CD4-positive, alpha-beta T cell (primary cell): ENCODE data around the gene ROCK2. TPM values are rescaled to one million over a fixed set of nuclear protein-coding genes. Genes with fewer than 3 reads are reported as not detected.

Experiments
- ATAC-seq: fragments of 200-7000 bp; cut with Tn5 transposase; one replicate; pipeline ENCODE4 v1.10.0; 2022; ENCODE audit warnings: mild to moderate bottlenecking; ENCODE audit not compliant: poor library complexity
- CTCF ChIA-PET: fragments of 350-600 bp; sonication (Branson Sonifier 250); formaldehyde crosslinking; loops from one replicate; lab custom pipeline; 2021; ENCODE audit warnings: antibody characterized with exemption, inconsistent platforms; lab: Charles Lee
- POLR2A ChIA-PET: fragments of 350-600 bp; sonication (Branson Sonifier 250); formaldehyde crosslinking; loops from one replicate; lab custom pipeline; 2021; ENCODE audit warnings: antibody characterized with exemption, inconsistent platforms; lab: Charles Lee
- DNase-seq, 14 experiments: peaks; one replicate each; pipeline ENCODE4 v3.0.0-alpha.2; 2013 to 2020; ENCODE audit warnings: mixed read lengths in 2 of 14
- H3K27ac ChIP-seq, 2 donors: one replicate each; pipeline versions ENCODE4 v1.5.1 to v1.7.0; 2013; ENCODE audit warnings: low read length in 2 of 2, low read depth in 1 of 2, mild to moderate bottlenecking in 1 of 2
- H3K27me3 ChIP-seq, 2 experiments: 1 replicate in 1 of 2; 2 replicates in 1 of 2; pipeline versions ENCODE4 v1.6.1 to v1.7.0; 2013; ENCODE audit warnings: low read length in 2 of 2, control low read depth in 1 of 2, mild to moderate bottlenecking in 1 of 2, moderate library complexity in 1 of 2; ENCODE audit not compliant: insufficient read depth in 2 of 2, control insufficient read depth in 1 of 2
- H3K36me3 ChIP-seq: one replicate; pipeline ENCODE4 v1.6.1; 2013; ENCODE audit warnings: low read length, control low read depth; ENCODE audit not compliant: insufficient read depth
- H3K4me1 ChIP-seq: one replicate; pipeline ENCODE4 v1.6.1; 2013; ENCODE audit warnings: low read length, control low read depth; ENCODE audit not compliant: insufficient read depth
- H3K4me3 ChIP-seq: one replicate; pipeline ENCODE4 v1.5.1; 2013; ENCODE audit warnings: mild to moderate bottlenecking, low read length, moderate library complexity
- H3K9me3 ChIP-seq, 2 experiments: 1 replicate in 1 of 2; 2 replicates in 1 of 2; pipeline versions ENCODE4 v1.6.1 to v1.7.0; 2013; ENCODE audit warnings: low read length in 2 of 2, mild to moderate bottlenecking in 2 of 2, control low read depth in 1 of 2, moderate library complexity in 1 of 2; ENCODE audit not compliant: control insufficient read depth in 1 of 2, insufficient read depth in 1 of 2
- H3K27ac Mint-ChIP-seq: one replicate; pipeline ENCODE4 v1.8.0; 2020; ENCODE audit warnings: mixed read lengths
- H3K27me3 Mint-ChIP-seq: one replicate; pipeline ENCODE4 v1.8.0; 2021; ENCODE audit warnings: mixed read lengths
- H3K36me3 Mint-ChIP-seq: one replicate; pipeline ENCODE4 v1.8.0; 2021; ENCODE audit warnings: low read depth, mixed read lengths
- H3K4me1 Mint-ChIP-seq: one replicate; pipeline ENCODE4 v1.8.0; 2021; ENCODE audit warnings: low read depth, mixed read lengths
- H3K4me3 Mint-ChIP-seq: one replicate; pipeline ENCODE4 v1.8.0; 2020; ENCODE audit warnings: mild to moderate bottlenecking, mixed read lengths
- H3K9me3 Mint-ChIP-seq: one replicate; pipeline ENCODE4 v1.8.0; 2020; ENCODE audit warnings: mixed read lengths
- intact Hi-C, 2 experiments: fragments of 100-400 bp; cut with DNase I in 1 of 2; cut with micrococcal nuclease in 1 of 2; formaldehyde crosslinking; loops; one replicate each; pipeline versions ENCODE4 v1.15.1 to v1.9.0; 2023 to 2025; cut with DNase I, micrococcal nuclease
- total RNA-seq, 174 experiments: library from RNA in 2 of 174; stranded (reverse) in 2 of 174; gene quantifications; one replicate each; pipeline ENCODE4 v1.2.3 and lab custom pipeline; 2021 to 2026
- TF ChIP-seq, protein P1 (sequence below): fragments of 200-600 bp; IDR thresholded peaks from one replicate; pipeline ENCODE4 v1.8.0; 2022; ENCODE audit warnings: antibody characterized with exemption, mild to moderate bottlenecking

The ROCK2 gene
- total RNA-seq, 2 experiments from 2014 or later, result 6.9 to 9.4 TPM

DNA sequence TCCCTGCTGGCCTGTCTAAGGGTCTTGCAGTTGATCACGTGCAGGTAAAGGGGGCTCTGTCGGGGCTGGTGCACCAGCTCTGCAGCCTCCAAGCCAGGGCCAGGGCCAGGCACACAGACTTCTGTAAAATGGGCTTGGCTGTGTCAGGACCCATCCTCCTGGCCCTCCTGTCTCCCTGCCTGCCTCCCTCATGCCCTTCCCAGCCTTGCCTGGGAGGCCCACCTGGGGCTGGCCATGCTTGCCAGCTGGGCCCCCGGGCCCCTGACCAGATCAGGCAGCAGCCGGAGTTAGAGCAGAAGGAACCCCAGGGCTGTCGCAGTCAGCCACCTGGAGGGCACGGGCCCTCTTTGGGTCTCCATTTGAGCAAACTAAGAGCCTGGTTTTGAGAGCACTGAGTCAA lies 187.1 kb downstream of the ROCK2 start:
- Histone ChIP-seq H3K9me3 (no peaks in the 10 kb centered on the region), H3K4me3 (no peak overlapping the region), H3K4me1 (peaks cover 50% of the 10 kb centered on the region), H3K27me3 (no peaks in the 10 kb centered on the region), H3K27ac (no peak overlapping the region), H3K36me3 (peaks cover under 1% of the 10 kb centered on the region)
- Mint-ChIP-seq H3K27me3 (no peaks in the 10 kb centered on the region), H3K4me1 (peaks cover 37% of the 10 kb centered on the region), H3K9me3 (no peaks in the 10 kb centered on the region), H3K27ac (no peak overlapping the region), H3K4me3 (peak overlapping the region; percentile 81), H3K36me3 (no peaks in the 10 kb centered on the region)
- ATAC-seq (no peak), DNase-seq (no peak)
- TF ChIP-seq, protein P1, sequence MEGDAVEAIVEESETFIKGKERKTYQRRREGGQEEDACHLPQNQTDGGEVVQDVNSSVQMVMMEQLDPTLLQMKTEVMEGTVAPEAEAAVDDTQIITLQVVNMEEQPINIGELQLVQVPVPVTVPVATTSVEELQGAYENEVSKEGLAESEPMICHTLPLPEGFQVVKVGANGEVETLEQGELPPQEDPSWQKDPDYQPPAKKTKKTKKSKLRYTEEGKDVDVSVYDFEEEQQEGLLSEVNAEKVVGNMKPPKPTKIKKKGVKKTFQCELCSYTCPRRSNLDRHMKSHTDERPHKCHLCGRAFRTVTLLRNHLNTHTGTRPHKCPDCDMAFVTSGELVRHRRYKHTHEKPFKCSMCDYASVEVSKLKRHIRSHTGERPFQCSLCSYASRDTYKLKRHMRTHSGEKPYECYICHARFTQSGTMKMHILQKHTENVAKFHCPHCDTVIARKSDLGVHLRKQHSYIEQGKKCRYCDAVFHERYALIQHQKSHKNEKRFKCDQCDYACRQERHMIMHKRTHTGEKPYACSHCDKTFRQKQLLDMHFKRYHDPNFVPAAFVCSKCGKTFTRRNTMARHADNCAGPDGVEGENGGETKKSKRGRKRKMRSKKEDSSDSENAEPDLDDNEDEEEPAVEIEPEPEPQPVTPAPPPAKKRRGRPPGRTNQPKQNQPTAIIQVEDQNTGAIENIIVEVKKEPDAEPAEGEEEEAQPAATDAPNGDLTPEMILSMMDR, result no peak
- POLR2A ChIA-PET, result no interaction called here
- intact Hi-C loops, result loop anchor here (5.0 to 10.0 kb wide), 4 partner anchors 188 to 618 kb away; partner anchors contain the start of genes LPIN1 (in 1 of the 2), NOL10 (in 1 of the 2) and ROCK2 (in 1 of the 2)
- CTCF ChIA-PET, result interaction anchor here (1.0 kb wide), 1 partner anchor 25 kb away, joined by 3 read pairs; a partner anchor contains a TSS

DNA sequence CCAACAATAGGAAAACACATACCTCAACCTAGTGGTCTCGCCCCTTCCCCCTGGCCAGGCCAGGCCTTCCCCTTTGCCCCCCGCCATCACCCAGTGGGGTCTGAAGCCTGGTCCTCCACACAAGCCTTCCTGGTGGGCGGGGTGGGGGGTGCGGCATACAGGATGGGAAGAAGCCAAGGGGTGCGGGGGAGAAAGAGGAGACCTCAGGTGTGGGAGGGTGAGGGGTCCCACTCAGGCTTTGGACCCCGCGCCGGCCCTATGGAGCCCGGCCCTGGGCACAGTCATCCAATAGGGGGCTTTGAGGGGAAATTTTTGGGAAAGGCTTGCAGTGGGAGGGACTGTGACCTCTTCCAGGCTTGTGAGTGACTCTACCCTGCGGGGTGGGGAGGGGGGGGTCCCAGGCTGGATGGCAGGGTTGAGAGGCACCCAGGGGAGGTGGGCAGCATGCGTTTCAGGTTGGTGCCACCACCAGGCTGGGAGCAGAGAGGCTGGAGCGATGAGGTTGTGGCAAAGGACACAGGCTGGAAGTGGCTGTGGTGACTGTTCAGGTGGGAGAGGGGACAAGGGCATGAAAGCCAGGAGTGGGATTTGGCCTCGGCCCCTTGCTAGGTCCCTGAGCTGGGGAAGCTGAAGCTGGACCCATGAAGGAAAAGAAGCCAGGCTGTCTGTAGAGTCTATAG lies 187.9 kb downstream of the ROCK2 start:
- CTCF ChIA-PET, result interaction anchor here (1.0 to 1.2 kb wide), 2 partner anchors 24 kb away, joined by 3 to 7 read pairs; a partner anchor contains a TSS
- H3K9me3 Mint-ChIP-seq, result no peaks in the 10 kb centered on the region
- POLR2A ChIA-PET, result interaction anchor here (1.1 to 3.5 kb wide), 2 partner anchors 25 to 347 kb away, joined by 3 to 64 read pairs; a partner anchor contains a TSS
- peak overlapping the region; percentile 81 for H3K4me3 Mint-ChIP-seq
- no peak for ATAC-seq
- H3K27ac ChIP-seq, result no peak overlapping the region
- peak overlapping the region; percentile 74 for H3K4me3 ChIP-seq
- peaks cover 47% of the 10 kb centered on the region for H3K4me1 ChIP-seq
- H3K36me3 Mint-ChIP-seq, result no peaks in the 10 kb centered on the region
- no peak overlapping the region for H3K27ac Mint-ChIP-seq
- no peaks in the 10 kb centered on the region for H3K27me3 ChIP-seq
- no peaks in the 10 kb centered on the region for H3K27me3 Mint-ChIP-seq
- H3K36me3 ChIP-seq, result no peaks in the 10 kb centered on the region
- peaks cover 37% of the 10 kb centered on the region for H3K4me1 Mint-ChIP-seq
- TF ChIP-seq, protein P1, result no peak
- DNase-seq, result peak in 1 of 14 experiments; percentile 41
- H3K9me3 ChIP-seq, result no peaks in the 10 kb centered on the region
- intact Hi-C loops, result loop anchor here (5.0 to 10.0 kb wide), 4 partner anchors 188 to 618 kb away; partner anchors contain the start of genes LPIN1 (in 1 of the 2), NOL10 (in 1 of the 2) and ROCK2 (in 1 of the 2)

DNA sequence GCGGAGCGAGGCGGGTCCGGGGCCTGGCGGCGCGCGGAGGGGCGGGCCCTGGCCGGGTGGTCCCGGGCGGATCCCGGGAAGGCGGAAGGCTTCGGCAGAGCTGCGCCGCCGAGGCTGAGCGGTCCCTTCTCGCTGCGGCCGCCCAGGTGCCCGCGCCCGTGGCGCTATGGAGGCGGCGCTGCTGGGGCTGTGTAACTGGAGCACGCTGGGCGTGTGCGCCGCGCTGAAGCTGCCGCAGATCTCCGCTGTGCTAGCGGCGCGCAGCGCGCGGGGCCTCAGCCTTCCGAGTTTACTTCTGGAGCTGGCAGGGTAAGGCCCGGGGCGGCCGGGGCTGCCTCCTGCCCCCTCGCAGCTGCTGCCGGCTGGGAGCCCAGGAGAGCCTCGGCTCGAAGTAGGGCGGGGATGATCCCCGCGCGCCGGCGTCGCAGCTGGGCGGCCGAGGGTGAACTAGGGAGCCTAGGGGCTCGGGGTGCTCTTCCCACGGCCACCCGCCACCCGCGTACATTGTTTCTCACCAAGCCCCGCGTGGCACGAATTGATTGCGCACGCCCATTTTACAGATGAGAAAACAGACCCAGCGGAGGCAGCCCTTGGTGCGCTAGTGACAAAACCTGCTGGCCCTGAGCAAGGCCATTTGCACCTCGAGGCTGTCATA lies 188.9 kb downstream of the ROCK2 start, which contains the start of gene SLC66A3:
SLC66A3 (plus strand) TSS at position 87 of the 655 bp plus-strand sequence; CDS start at position 167, 80 bp downstream.
- Mint-ChIP-seq H3K9me3 (no peaks in the 10 kb centered on the region), H3K36me3 (no peaks in the 10 kb centered on the region), H3K27me3 (no peaks in the 10 kb centered on the region), H3K4me3 (peak within 1 kb of the TSS; percentile 92), H3K27ac (peak within 1 kb of the TSS; percentile 90), H3K4me1 (peaks cover 29% of the 10 kb centered on the region)
- Histone ChIP-seq H3K4me1 (peaks cover 37% of the 10 kb centered on the region), H3K27ac (peak within 1 kb of the TSS; percentile 74 to 78), H3K36me3 (no peaks in the 10 kb centered on the region), H3K27me3 (no peaks in the 10 kb centered on the region), H3K9me3 (no peaks in the 10 kb centered on the region), H3K4me3 (peak within 1 kb of the TSS; percentile 74)
- intact Hi-C loops, result loop anchor here (1.0 to 10.0 kb wide), 6 partner anchors 23 to 619 kb away; partner anchors contain the start of genes LPIN1 (in 1 of the 2), NOL10 (in 1 of the 2) and ROCK2 (in 1 of the 2)
- POLR2A ChIA-PET, result interaction anchor here (0.6 to 3.5 kb wide), 14 partner anchors 11 to 1562 kb away, joined by 3 to 64 read pairs (median 3); partner anchors contain the start of genes E2F6, PDIA6 and ROCK2
- ATAC-seq (peak; percentile 77), DNase-seq (peak in 4 of 14 experiments; percentile 66 to 95 (median 86))
- CTCF ChIA-PET, result interaction anchor here (1.1 to 1.5 kb wide), 4 partner anchors 23 to 323 kb away, joined by 3 to 7 read pairs (median 6); a partner anchor contains a TSS
- TF ChIP-seq, protein P1, result peak; percentile 8
